Adrenal gland (tissue), 12 donors: ENCODE results near the gene SLC17A7. TPM values are rescaled to one million over a fixed set of nuclear protein-coding genes. Genes with fewer than 3 reads are reported as not detected.

Experiments
- DNase-seq, 7 donors: peaks; one replicate each; pipeline ENCODE4 v3.0.0-alpha.2; 2019 to 2020
- H3K27ac ChIP-seq, 5 donors: fragments of 200-600 bp; sonication (generic) in 4 of 5; 1 replicate in 3 of 5; 2 replicates in 2 of 5; pipeline versions ENCODE4 v1.5.1 to v1.8.0; 2016 to 2020; ENCODE audit warnings: mild to moderate bottlenecking in 1 of 5
- H3K27me3 ChIP-seq: fragments of 200-600 bp; 2 replicates; pipeline ENCODE4 v1.8.0; 2021
- H3K36me3 ChIP-seq, 2 donors: fragments of 200-600 bp; replicated peaks in 1 of 2; 1 replicate in 1 of 2; 2 replicates in 1 of 2; pipeline versions ENCODE4 v1.5.1 to v1.8.0; 2018 to 2022
- H3K4me1 ChIP-seq, 2 donors: fragments of 200-600 bp; replicated peaks in 1 of 2; 1 replicate in 1 of 2; 2 replicates in 1 of 2; pipeline versions ENCODE4 v1.5.1 to v1.8.0; 2018 to 2021
- H3K4me3 ChIP-seq, 4 donors: fragments of 200-600 bp; sonication (generic) in 3 of 4; one replicate each; pipeline ENCODE4 v1.5.1; 2016 to 2018
- H3K9me3 ChIP-seq, 3 donors: fragments of 200-600 bp; sonication (generic) in 1 of 3; replicated peaks in 1 of 3; 1 replicate in 2 of 3; 2 replicates in 1 of 3; pipeline versions ENCODE4 v1.5.1 to v1.8.0; 2016 to 2021
- CTCF ChIP-seq, 6 experiments: fragments of 450-650 bp in 4 of 6; fragments of 200-600 bp in 2 of 6; sonication (generic) in 1 of 6; IDR thresholded peaks; 1 replicate in 5 of 6; 2 replicates in 1 of 6; pipeline versions ENCODE4 v1.5.1 to v1.8.0; 2016 to 2021; ENCODE audit warnings: antibody characterized with exemption in 6 of 6, mild to moderate bottlenecking in 2 of 6, moderate library complexity in 1 of 6
- POLR2A ChIP-seq, 2 donors: fragments of 450-650 bp; IDR thresholded peaks; one replicate each; pipeline ENCODE4 v1.6.1; 2017; ENCODE audit warnings: antibody characterized with exemption in 2 of 2, mild to moderate bottlenecking in 2 of 2, moderate library complexity in 1 of 2
- WGBS, 4 donors: extraction: QIAGEN DNeasy Blood & Tissue Kit in 2 of 4; methylation state at CpG; one replicate each; pipeline versions ENCODE4 v1.1.5 to v1.1.7; 2013 to 2017; 5-methylcytosine and 5-hydroxymethylcytosine counted together
- intact Hi-C, 2 donors: fragments of 100-400 bp; cut with DNase I; formaldehyde crosslinking; loops; one replicate each; pipeline versions ENCODE4 v1.14.1 to v1.15.0; 2022 to 2023
- polyA plus RNA-seq, 3 donors: library from polyadenylated mRNA; stranded (reverse); fragments of 200-250 nt in 2 of 3; fragments of 350-450 nt in 1 of 3; fragmentation: Illumina TruSeq in 1 of 3; extraction: RNeasy Lipid Tissue Mini Kit (QIAGEN cat#74804) in 1 of 3; gene quantifications; one replicate each; pipeline ENCODE4 v1.2.3, GENCODE V29; 2013 to 2014
- total RNA-seq, 9 donors: library from RNA; depleted of rRNA in 4 of 9; stranded (reverse); fragments of >200 nt in 4 of 9; fragments of 120-200 nt in 1 of 9; fragmentation: NEBNext Ultra II Directional in 1 of 9; extraction: Animal tissue kit (Norgen Biotek cat#: 25700) in 1 of 9; gene quantifications; one replicate each; pipeline versions ENCODE4 v1.1.0 to v1.2.4, GENCODE V29; 2013 to 2023
- donor health status: healthy with polysubstance abuse.
- donor health status: Bipolar disorder and iron deficiency.
- donor health status: DM: yes; HTN: yes; CAD: no.
- donor health status: DM: no; HTN: no; CAD: no.
- donor health status: DM: no; HTN: no; CAD: no.
- donor health status: DM: yes; HTN: yes; CAD: no.

The SLC17A7 gene
- total and polyA plus RNA-seq, 12 donors: 0.06 to 9.6 (median 1.2) TPM

- intact Hi-C loops: no loop called here
- no peak overlapping the region for H3K4me3 ChIP-seq
- no peak for DNase-seq
- TF ChIP-seq POLR2A (IDR thresholded peaks at IDR 0.05) (no peak), CTCF (IDR thresholded peaks at IDR 0.05) (no peak)
- no peak overlapping the region for H3K27ac ChIP-seq
- H3K9me3 ChIP-seq: no peaks in the 10 kb centered on the region
- 71 to 78% (median 77%) methylated on average over 8 of the region's 8 CpGs for WGBS, 4 donors
- H3K27me3 ChIP-seq: peaks cover 2% of the 10 kb centered on the region
- no peaks in the 10 kb centered on the region for H3K36me3 ChIP-seq
- no peaks in the 10 kb centered on the region for H3K4me1 ChIP-seq
These were observed 44.4 kb downstream of the SLC17A7 start for GRCh38 chr19:49396738-49397505.

- Histone ChIP-seq H3K4me3 (no peak overlapping the region), H3K36me3 (no peaks in the 10 kb centered on the region), H3K27me3 (peaks cover 2% of the 10 kb centered on the region), H3K9me3 (no peaks in the 10 kb centered on the region), H3K27ac (no peak overlapping the region), H3K4me1 (no peaks in the 10 kb centered on the region)
- intact Hi-C loops: loop anchor here in 1 of 2 donors (2.0 kb wide), 1 partner anchor 43 kb away; no protein-coding TSS in a partner anchor
- TF ChIP-seq CTCF (IDR thresholded peaks at IDR 0.05): no peak
- no peak for TF ChIP-seq POLR2A (IDR thresholded peaks at IDR 0.05)
- 72 to 79% (median 76%) methylated on average over 11 to 15 of the region's 15 CpGs for WGBS, 4 donors
- DNase-seq: no peak
These were observed 45.5 kb downstream of the SLC17A7 start for GRCh38 chr19:49395581-49396407.

GRCh38 chr19:49393881-49394280 lies 47.4 kb downstream of the SLC17A7 start:
- WGBS, 4 donors: 55 to 64% (median 60%) methylated on average over 4 to 5 of the region's 5 CpGs
- Histone ChIP-seq H3K36me3 (no peaks in the 10 kb centered on the region), H3K4me3 (no peak overlapping the region), H3K9me3 (no peaks in the 10 kb centered on the region), H3K27ac (no peak overlapping the region), H3K4me1 (no peaks in the 10 kb centered on the region), H3K27me3 (peaks cover 2% of the 10 kb centered on the region)
- TF ChIP-seq POLR2A (IDR thresholded peaks at IDR 0.05): no peak
- no peak for TF ChIP-seq CTCF (IDR thresholded peaks at IDR 0.05)
- DNase-seq: no peak
- intact Hi-C loops: loop anchor here (2.0 to 5.0 kb wide), 2 partner anchors 45 to 53 kb away; no protein-coding TSS in a partner anchor
